H9 (cell line): ENCODE data around the gene MECP2. TPM values are rescaled to one million over a fixed set of nuclear protein-coding genes. Genes with fewer than 3 reads are reported as not detected.

Experiments
- DNase-seq: peaks from one replicate; pipeline ENCODE4 v3.0.0-alpha.2; 2017
- H2AFZ ChIP-seq: one replicate; pipeline ENCODE4 v1.6.1; 2013; ENCODE audit warnings: mild to moderate bottlenecking, low read length, control low read depth, moderate library complexity
- H2AK5ac ChIP-seq: 2 replicates; pipeline ENCODE4 v1.6.1; 2013; ENCODE audit warnings: low read length, control low read depth, mixed read lengths; ENCODE audit not compliant: insufficient read length
- H2BK120ac ChIP-seq: one replicate; pipeline ENCODE4 v1.6.1; 2013; ENCODE audit warnings: low read depth, mild to moderate bottlenecking, low read length, control low read depth, inconsistent platforms; ENCODE audit not compliant: poor library complexity, severe bottlenecking
- H2BK12ac ChIP-seq: 2 replicates; pipeline ENCODE4 v1.6.1; 2013; ENCODE audit warnings: low read length, control low read depth, mixed read lengths, low read depth; ENCODE audit not compliant: insufficient read length
- H2BK15ac ChIP-seq: 2 replicates; pipeline ENCODE4 v1.6.1; 2013; ENCODE audit warnings: low read depth, low read length, control low read depth
- H2BK20ac ChIP-seq: one replicate; pipeline ENCODE4 v1.6.1; 2013; ENCODE audit warnings: low read depth, mild to moderate bottlenecking, low read length, control low read depth, inconsistent platforms; ENCODE audit not compliant: poor library complexity, severe bottlenecking
- H2BK5ac ChIP-seq: 2 replicates; pipeline ENCODE4 v1.6.1; 2013; ENCODE audit warnings: low read length, control low read depth, mixed read lengths; ENCODE audit not compliant: insufficient read length
- H3K14ac ChIP-seq: 2 replicates; pipeline ENCODE4 v1.6.1; 2013; ENCODE audit warnings: low read length, control low read depth; ENCODE audit not compliant: insufficient read depth
- H3K18ac ChIP-seq: 2 replicates; pipeline ENCODE4 v1.6.1; 2013; ENCODE audit warnings: low read depth, mild to moderate bottlenecking, mixed read lengths, low read length, control low read depth; ENCODE audit not compliant: insufficient read length
- H3K23ac ChIP-seq: 2 replicates; pipeline ENCODE4 v1.6.1; 2013; ENCODE audit warnings: low read length, control low read depth, mixed read lengths, low read depth; ENCODE audit not compliant: insufficient read length
- H3K23me2 ChIP-seq: 2 replicates; pipeline ENCODE4 v1.6.1; 2013; ENCODE audit warnings: low read depth, mild to moderate bottlenecking, mixed read lengths, low read length, control low read depth; ENCODE audit not compliant: insufficient read length, poor library complexity, severe bottlenecking
- H3K27ac ChIP-seq: 2 replicates; pipeline ENCODE4 v1.5.1; 2013; ENCODE audit warnings: low read length, control low read depth, mixed read lengths, low read depth; ENCODE audit not compliant: insufficient read length
- H3K27me3 ChIP-seq: 2 replicates; pipeline ENCODE4 v1.6.1; 2013; ENCODE audit warnings: low read length, control low read depth, inconsistent platforms; ENCODE audit not compliant: insufficient read depth
- H3K4ac ChIP-seq: 2 replicates; pipeline ENCODE4 v1.6.1; 2013; ENCODE audit warnings: low read depth, mild to moderate bottlenecking, control low read depth, inconsistent platforms, low read length, moderate library complexity
- H3K4me1 ChIP-seq: 2 replicates; pipeline ENCODE4 v1.6.1; 2013; ENCODE audit warnings: low read length, control low read depth, inconsistent platforms; ENCODE audit not compliant: insufficient read depth
- H3K4me2 ChIP-seq: 2 replicates; pipeline ENCODE4 v1.6.1; 2013; ENCODE audit warnings: low read length, control low read depth, mixed read lengths; ENCODE audit not compliant: insufficient read length, insufficient read depth
- H3K56ac ChIP-seq: 2 replicates; pipeline ENCODE4 v1.6.1; 2013; ENCODE audit warnings: low read depth, mild to moderate bottlenecking, mixed read lengths, low read length, control low read depth; ENCODE audit not compliant: insufficient read length
- H3K79me1 ChIP-seq: 2 replicates; pipeline ENCODE4 v1.6.1; 2013; ENCODE audit warnings: low read depth, mild to moderate bottlenecking, moderate library complexity, low read length, control low read depth, inconsistent platforms; ENCODE audit not compliant: insufficient read depth, poor library complexity, severe bottlenecking
- H3K79me2 ChIP-seq: 2 replicates; pipeline ENCODE4 v1.6.1; 2013; ENCODE audit warnings: low read length, control low read depth, inconsistent platforms; ENCODE audit not compliant: insufficient read depth
- H3K9ac ChIP-seq: 2 replicates; pipeline ENCODE4 v1.6.1; 2013; ENCODE audit warnings: low read length, control low read depth, mixed read lengths; ENCODE audit not compliant: insufficient read length; ENCODE audit errors: extremely low read depth
- H3K9me3 ChIP-seq: one replicate; pipeline ENCODE4 v1.6.1; 2013; ENCODE audit warnings: low read depth, low read length, inconsistent platforms; ENCODE audit not compliant: control insufficient read depth
- H3T11ph ChIP-seq: one replicate; pipeline ENCODE4 v1.6.1; 2013; ENCODE audit warnings: mild to moderate bottlenecking, low read length, control low read depth, inconsistent platforms
- H4K20me1 ChIP-seq: one replicate; pipeline ENCODE4 v1.6.1; 2013; ENCODE audit not compliant: control insufficient read depth, insufficient read length, insufficient read depth
- H4K5ac ChIP-seq: 2 replicates; pipeline ENCODE4 v1.6.1; 2013; ENCODE audit warnings: low read depth, mild to moderate bottlenecking, mixed read lengths, low read length, control low read depth; ENCODE audit not compliant: insufficient read length
- H4K8ac ChIP-seq: replicated peaks from 2 replicates; pipeline ENCODE4 v1.6.1; 2013; ENCODE audit warnings: low read length, control low read depth, mixed read lengths, low read depth; ENCODE audit not compliant: insufficient read length
- H4K91ac ChIP-seq: 2 replicates; pipeline ENCODE4 v1.6.1; 2013; ENCODE audit warnings: low read depth, mild to moderate bottlenecking, moderate library complexity, mixed read lengths, low read length, control low read depth; ENCODE audit not compliant: insufficient read length
- H3K27ac Mint-ChIP-seq, 3 experiments: 2 replicates in 2 of 3; 3 replicates in 1 of 3; pipeline ENCODE4 v1.8.0; 2020 to 2021; ENCODE audit warnings: mixed read lengths in 3 of 3, mild to moderate bottlenecking in 1 of 3, moderate library complexity in 1 of 3
- H3K27me3 Mint-ChIP-seq: 2 replicates; pipeline ENCODE4 v1.8.0; 2021; ENCODE audit warnings: low read depth, mild to moderate bottlenecking, moderate library complexity, mixed read lengths
- H3K36me3 Mint-ChIP-seq, 3 experiments: 2 replicates in 2 of 3; 3 replicates in 1 of 3; pipeline ENCODE4 v1.8.0; 2020 to 2021; ENCODE audit warnings: low read depth in 3 of 3, mixed read lengths in 3 of 3; ENCODE audit not compliant: insufficient read depth in 1 of 3
- H3K4me1 Mint-ChIP-seq, 2 experiments: 2 replicates each; pipeline ENCODE4 v1.8.0; 2020; ENCODE audit warnings: mixed read lengths in 2 of 2
- H3K4me3 Mint-ChIP-seq, 2 experiments: 2 replicates in 1 of 2; 3 replicates in 1 of 2; pipeline ENCODE4 v1.8.0; 2020 to 2021; ENCODE audit warnings: mild to moderate bottlenecking in 2 of 2, mixed read lengths in 2 of 2, moderate library complexity in 1 of 2
- H3K9me3 Mint-ChIP-seq, 2 experiments: 2 replicates in 1 of 2; 3 replicates in 1 of 2; pipeline ENCODE4 v1.8.0; 2020; ENCODE audit warnings: mild to moderate bottlenecking in 2 of 2, mixed read lengths in 2 of 2, moderate library complexity in 1 of 2
- CTCF ChIP-seq: fragments of 200-600 bp; sonication (generic); conservative IDR thresholded peaks from 3 replicates; pipeline ENCODE4 v1.8.0; 2021; ENCODE audit warnings: antibody characterized with exemption, mild to moderate bottlenecking
- WGBS: extraction: QIAGEN DNeasy Blood & Tissue Kit; methylation state at CpG from one replicate; pipeline ENCODE4 v1.1.7; 2013; ENCODE audit warnings: missing lambda C conversion rate, low lambda C conversion rate, mixed read lengths; ENCODE audit not compliant: insufficient read length; ENCODE audit errors: extremely low coverage; 5-methylcytosine and 5-hydroxymethylcytosine counted together
- total RNA-seq: library from RNA; stranded (reverse); gene quantifications from 2 replicates; pipeline ENCODE4 v1.2.1, GENCODE V29; 2021

The MECP2 gene
- total RNA-seq, 1 experiment from 2014 or later = 32.2 TPM

- Histone ChIP-seq H4K8ac (no peak overlapping the region), H2AK5ac (no peak overlapping the region), H2AFZ (no peak overlapping the region), H3K4me1 (no peaks in the 10 kb centered on the region), H3K23me2 (no peaks in the 10 kb centered on the region), H3K79me2 (no peaks in the 10 kb centered on the region), H4K91ac (no peak overlapping the region), H3K23ac (no peak overlapping the region), H3K27me3 (no peaks in the 10 kb centered on the region), H4K20me1 (no peaks in the 10 kb centered on the region), H3K79me1 (no peaks in the 10 kb centered on the region), H3K9ac (no peak overlapping the region), H2BK120ac (no peak overlapping the region), H2BK5ac (no peak overlapping the region), H3T11ph (no peak overlapping the region), H3K4ac (no peak overlapping the region), H3K9me3 (peaks cover 18% of the 10 kb centered on the region), H4K5ac (no peak overlapping the region), H2BK12ac (no peak overlapping the region), H3K18ac (no peak overlapping the region), H2BK20ac (no peak overlapping the region), H3K56ac (no peak overlapping the region), H3K4me2 (no peak overlapping the region), H2BK15ac (no peak overlapping the region), H3K14ac (no peak overlapping the region), H3K27ac (no peak overlapping the region)
- Mint-ChIP-seq H3K36me3 (peaks cover 0 to 8% (median 6%) of the 10 kb centered on the region in 3 experiments; a peak in 5 of 7 replicates), H3K4me3 (no peak overlapping the region), H3K9me3 (peaks cover 83 to 85% of the 10 kb centered on the region in 2 experiments), H3K27me3 (peaks cover 9% of the 10 kb centered on the region), H3K27ac (no peak overlapping the region), H3K4me1 (peaks cover 0 to 7% of the 10 kb centered on the region in 2 experiments; a peak in 2 of 4 replicates)
- no peak for DNase-seq
- no CpG with 5 or more reads among the region's 4 CpGs for WGBS
- no peak for TF ChIP-seq CTCF
Measured at GRCh38 chrX:154121207-154121606, 23.7 kb upstream of the MECP2 start.
